ENCODE measurements around the gene TMC7.

GRCh38 chr16:18941471-18941870 is 42.3 kb upstream of the TMC7 start:
- TF ChIP-seq CTCF (IDR thresholded peaks at IDR 0.05; ENCODE audit: low read length) (no peak), EZH2 (optimal IDR thresholded peaks at IDR 0.05; ENCODE audit: low read depth, low read length) (no peak)
